ENCODE data around the gene NLRP6.
"Not testable (repeated sequence)": the region's sequence is repeated elsewhere in the genome, so short reads cannot be mapped to it uniquely, and the experiment has no call there.

Gene NLRP6

DNA sequence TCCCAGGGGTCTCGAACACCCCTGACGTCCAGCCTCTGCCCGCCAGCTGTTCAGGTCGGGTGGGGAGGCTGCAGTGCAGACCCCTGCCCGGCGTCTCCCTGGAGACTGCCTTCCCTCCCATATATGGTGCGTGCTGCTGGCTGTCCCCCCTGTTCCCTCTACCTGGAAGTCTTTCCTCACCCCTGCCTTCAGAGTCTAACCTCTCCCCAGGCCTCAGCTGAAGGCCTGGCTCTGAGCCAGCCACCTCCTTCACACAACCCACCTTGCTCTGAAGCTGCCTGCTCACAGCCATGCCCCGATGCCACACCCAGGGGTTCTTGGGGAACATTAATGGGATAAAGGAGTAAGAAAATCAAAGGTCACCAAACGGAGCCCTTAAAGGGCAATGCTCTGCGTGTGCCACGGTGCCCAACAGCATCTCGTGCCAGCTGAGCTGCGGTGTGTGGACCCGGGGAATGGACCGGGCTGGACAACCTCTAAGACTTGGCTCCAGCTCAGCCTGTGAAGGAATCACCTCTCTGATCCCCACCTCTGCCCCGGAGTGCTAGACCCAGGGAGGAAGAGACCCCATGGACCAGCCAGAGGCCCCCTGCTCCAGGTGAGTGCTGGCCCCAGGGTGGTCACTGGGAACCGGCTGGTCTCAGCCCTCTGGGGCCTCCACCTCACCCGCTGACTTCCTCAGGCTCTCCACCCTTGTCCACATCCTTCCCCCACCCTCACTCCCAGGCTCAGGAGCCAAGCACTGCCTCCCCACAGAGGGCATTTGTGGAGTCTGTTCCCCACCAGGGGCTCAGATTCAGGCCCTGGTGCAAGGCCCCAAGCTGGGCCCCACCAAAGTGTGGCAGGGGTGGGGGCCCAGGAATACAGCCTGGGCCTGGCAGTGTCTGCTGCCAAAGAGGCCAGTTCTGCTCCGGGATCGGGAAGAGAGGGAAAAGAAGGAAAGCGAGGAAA lies at the start of gene NLRP6:
TSS of gene NLRP6 (plus strand) at position 407 of the 951 bp plus-strand sequence. CDS start at position 570, 163 bp downstream.
- no peak for DNase-seq (ENCODE audit: low read depth)

- no peak for DNase-seq (ENCODE audit: low read depth)
Observed at GRCh38 chr11:230431-230830, 47.8 kb upstream of the NLRP6 start.

DNA sequence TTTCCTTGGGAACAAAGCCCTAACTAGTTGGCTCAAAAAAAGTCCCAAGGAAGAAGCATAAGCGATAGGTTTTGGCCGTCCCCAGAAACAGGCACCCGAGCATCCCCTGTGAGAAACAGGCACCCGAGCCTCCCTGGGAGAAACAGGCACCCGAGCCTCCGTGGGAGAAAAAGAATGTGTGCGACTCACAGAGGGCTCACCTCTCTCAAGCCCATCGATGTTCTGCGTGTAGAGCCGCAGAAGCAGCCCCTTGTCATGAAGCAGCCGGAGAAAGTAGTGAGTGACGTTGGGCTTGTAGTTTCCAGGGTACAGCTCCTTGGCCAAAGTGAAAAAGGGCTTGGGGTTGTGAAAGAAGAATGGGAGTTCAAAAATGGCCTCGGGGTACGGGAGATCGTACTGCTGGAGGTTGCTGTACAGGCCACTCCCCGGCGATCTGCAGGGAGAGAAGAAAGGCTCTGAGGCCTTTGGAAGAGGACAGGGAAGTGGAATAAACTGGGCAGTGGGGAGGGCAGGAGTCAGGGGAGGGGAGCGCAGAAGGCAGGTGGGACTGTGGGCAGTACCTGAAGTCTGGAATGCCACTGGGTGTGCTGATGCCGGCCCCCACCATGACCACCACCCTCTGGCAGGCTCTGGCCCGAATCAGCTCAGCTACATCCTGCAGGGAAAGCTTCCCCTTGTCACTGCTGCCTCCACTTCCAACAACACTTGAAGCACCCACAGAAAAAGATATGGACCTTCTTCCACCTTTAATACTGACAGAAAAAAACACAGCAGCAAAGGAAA lies 45.2 kb upstream of the NLRP6 start:
- DNase-seq (ENCODE audit: low read depth) = no peak

DNA sequence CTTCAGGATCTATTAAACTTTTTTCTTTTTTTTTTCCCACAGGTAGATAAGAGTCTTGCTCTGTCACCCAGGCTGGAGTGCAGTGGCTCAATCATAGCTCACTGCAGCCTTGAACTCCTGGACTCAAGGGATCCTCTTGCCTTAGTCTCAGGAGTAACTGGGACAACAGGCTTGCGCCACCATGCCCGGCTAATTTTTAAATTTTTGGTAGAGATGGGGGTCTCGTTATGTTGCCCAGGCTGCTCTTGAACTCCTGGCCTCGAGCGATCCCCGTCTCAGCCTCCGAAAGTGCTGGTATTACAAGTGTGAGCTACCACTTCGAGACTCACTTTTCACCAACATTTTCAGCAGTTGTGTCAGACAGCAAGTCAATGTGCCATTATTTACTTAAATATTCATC lies 43.0 kb upstream of the NLRP6 start:
- no peak for DNase-seq (ENCODE audit: low read depth)

GRCh38 chr11:235609-235996 lies 42.6 kb upstream of the NLRP6 start:
- DNase-seq (ENCODE audit: low read depth) = peak; percentile 60

- DNase-seq (ENCODE audit: low read depth) = peak; percentile 74
Observed at GRCh38 chr11:235997-236773, 42.0 kb upstream of the NLRP6 start, which contains the start of gene SIRT3. Gene SIRT3, minus strand, starts transcription at chr11:236342. Its CDS starts 14 bp downstream, at chr11:236328.

- peak; percentile 86 for DNase-seq (ENCODE audit: low read depth)
Observed at GRCh38 chr11:236774-237767, 41.1 kb upstream of the NLRP6 start, which contains the start of gene PSMD13. Gene PSMD13, plus strand, starts transcription at chr11:236976. Its CDS starts 74 bp downstream, at chr11:237050.

- DNase-seq (ENCODE audit: low read depth) = not testable (repeated sequence)
Observed at GRCh38 chr11:238346-238745, 39.9 kb upstream of the NLRP6 start.

DNA sequence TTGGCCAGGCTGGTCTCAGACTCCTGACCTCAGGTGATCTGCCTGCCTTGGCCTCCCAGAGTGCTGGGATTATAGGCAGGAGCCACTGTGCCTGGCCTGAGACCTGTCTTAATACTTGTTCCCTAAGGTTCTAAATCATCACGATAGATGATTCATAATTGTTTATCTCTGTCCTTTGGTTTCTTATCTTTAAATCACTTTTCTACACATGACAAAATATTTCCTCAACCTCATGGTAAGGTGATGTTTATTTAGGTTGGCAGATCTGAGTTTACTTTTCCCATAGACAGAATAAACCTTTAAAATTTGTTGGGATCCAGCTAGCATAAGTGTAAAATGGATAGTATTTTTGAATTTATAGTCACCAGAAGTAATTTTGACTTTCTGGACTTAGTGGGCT lies 37.9 kb upstream of the NLRP6 start:
- no peak for DNase-seq (ENCODE audit: low read depth)

DNA sequence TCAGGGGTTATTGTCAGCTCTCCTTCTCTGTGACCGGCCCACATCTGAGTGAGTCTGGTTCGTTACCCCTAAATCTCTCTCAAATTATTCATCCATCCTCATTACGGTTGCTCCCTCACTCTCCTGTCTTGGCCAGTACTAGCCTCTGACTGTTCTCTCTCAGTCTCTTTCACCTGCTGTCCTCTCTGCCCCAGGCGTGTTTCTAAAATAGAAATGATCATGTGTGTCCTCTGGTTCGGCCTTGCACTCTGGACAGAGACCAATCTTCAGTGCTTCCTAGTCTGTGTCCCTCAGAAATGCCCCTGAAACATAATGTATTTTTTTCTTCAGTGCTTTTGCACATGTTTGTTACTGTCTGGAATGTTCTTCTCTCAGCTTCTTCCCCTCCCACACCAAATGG lies 36.6 kb upstream of the NLRP6 start:
- no peak for DNase-seq (ENCODE audit: low read depth)

DNA sequence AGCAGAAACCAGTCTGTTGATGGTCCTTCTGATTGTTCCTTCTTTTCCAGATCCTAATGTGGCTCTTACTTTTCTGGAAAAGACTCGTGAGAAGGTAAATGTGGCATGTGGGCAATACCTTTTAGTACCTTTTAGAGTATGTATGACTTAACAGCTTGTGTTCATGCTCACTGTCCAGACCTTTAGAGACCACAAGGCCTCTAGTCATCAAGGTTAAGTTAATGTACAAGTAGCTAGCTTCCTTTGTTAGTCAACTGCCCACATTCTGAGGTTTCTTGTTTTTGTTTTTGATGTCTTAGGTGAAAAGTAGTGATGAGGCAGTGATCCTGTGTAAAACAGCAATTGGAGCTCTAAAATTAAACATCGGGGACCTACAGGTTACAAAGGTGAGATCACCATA lies 33.8 kb upstream of the NLRP6 start:
- DNase-seq (ENCODE audit: low read depth) = no peak

GRCh38 chr11:249062-249461 lies 29.1 kb upstream of the NLRP6 start:
- no peak for DNase-seq (ENCODE audit: low read depth)

- no peak for DNase-seq (ENCODE audit: low read depth)
Observed at GRCh38 chr11:250274-250673, 27.9 kb upstream of the NLRP6 start.

- DNase-seq (ENCODE audit: low read depth) = peak; percentile 68
Observed at GRCh38 chr11:250740-251299, 27.4 kb upstream of the NLRP6 start.

GRCh38 chr11:251550-251949 lies 26.7 kb upstream of the NLRP6 start:
- DNase-seq (ENCODE audit: low read depth) = no peak

GRCh38 chr11:252666-253065 lies 25.5 kb upstream of the NLRP6 start:
- DNase-seq (ENCODE audit: low read depth) = no peak

GRCh38 chr11:253160-253885 lies 24.9 kb upstream of the NLRP6 start:
- DNase-seq (ENCODE audit: low read depth) = no peak

GRCh38 chr11:253886-254270 lies 24.3 kb upstream of the NLRP6 start:
- DNase-seq (ENCODE audit: low read depth) = no peak

GRCh38 chr11:255176-255575 lies 23.0 kb upstream of the NLRP6 start:
- no peak for DNase-seq (ENCODE audit: low read depth)

- DNase-seq (ENCODE audit: low read depth) = no peak
Observed at GRCh38 chr11:255816-256215, 22.4 kb upstream of the NLRP6 start.
